ENCODE measurements around the gene ATP2C2. TPM values are rescaled to one million over a fixed set of nuclear protein-coding genes. Genes with fewer than 3 reads are reported as not detected.
"Not testable (repeated sequence)": the region's sequence is repeated elsewhere in the genome, so short reads cannot be mapped to it uniquely, and the experiment has no call there.

The ATP2C2 gene
- total RNA-seq, 1 donor from 2014 or later: not detected

GRCh38 chr16:84448444-84448843 lies 80.1 kb downstream of the ATP2C2 start:
- TF ChIP-seq, protein P1, sequence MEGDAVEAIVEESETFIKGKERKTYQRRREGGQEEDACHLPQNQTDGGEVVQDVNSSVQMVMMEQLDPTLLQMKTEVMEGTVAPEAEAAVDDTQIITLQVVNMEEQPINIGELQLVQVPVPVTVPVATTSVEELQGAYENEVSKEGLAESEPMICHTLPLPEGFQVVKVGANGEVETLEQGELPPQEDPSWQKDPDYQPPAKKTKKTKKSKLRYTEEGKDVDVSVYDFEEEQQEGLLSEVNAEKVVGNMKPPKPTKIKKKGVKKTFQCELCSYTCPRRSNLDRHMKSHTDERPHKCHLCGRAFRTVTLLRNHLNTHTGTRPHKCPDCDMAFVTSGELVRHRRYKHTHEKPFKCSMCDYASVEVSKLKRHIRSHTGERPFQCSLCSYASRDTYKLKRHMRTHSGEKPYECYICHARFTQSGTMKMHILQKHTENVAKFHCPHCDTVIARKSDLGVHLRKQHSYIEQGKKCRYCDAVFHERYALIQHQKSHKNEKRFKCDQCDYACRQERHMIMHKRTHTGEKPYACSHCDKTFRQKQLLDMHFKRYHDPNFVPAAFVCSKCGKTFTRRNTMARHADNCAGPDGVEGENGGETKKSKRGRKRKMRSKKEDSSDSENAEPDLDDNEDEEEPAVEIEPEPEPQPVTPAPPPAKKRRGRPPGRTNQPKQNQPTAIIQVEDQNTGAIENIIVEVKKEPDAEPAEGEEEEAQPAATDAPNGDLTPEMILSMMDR (IDR thresholded peaks at IDR 0.05): no peak
- Histone ChIP-seq H3K4me1 (no peaks in the 10 kb centered on the region), H3K4me3 (no peak overlapping the region), H3K36me3 (no peaks in the 10 kb centered on the region), H3K9me3 (no peaks in the 10 kb centered on the region), H3K27ac (no peak overlapping the region), H3K27me3 (no peaks in the 10 kb centered on the region)
- no peak for DNase-seq (ENCODE audit: low spot score in 2 of 2)
- intact Hi-C loops (cut with DNase I): no loop called here

- no peaks in the 10 kb centered on the region for H3K36me3 ChIP-seq
Measured at GRCh38 chr16:84449156-84450140, 81.1 kb downstream of the ATP2C2 start.

DNA sequence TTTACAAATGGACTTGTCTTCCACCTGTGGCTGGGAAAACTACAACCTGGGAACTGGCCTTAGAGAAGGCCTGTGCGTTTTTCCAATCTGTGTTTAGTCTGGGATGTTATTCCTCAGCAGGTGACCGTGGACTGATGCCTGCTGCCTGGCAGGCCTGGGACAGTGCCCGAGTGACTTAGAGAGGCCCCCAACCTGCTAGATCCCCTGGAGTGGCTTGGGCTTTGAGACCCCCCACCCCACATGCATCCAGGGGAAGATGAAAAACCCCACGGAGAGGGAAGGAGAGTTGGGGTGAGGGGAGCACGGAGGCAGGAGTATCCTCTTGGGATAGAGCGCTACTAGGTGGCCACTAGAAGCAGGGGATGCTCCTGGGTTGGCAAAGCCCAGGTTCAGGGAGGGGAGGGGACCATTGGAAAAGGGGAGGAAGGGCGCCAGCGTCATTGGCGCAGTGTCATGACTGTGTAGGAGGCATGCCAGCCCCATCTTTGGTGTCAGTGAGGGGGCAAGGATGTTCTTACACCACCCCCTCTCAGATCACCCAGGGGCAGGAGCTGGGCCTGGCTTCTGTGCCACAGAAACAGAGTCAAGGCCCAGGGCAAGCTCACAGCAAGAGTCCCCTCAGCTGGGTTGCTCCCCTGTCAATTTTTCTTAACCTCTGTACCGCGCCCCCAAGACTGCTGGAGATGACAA lies 82.0 kb downstream of the ATP2C2 start:
- intact Hi-C loops (cut with DNase I): no loop called here
- DNase-seq (ENCODE audit: low spot score in 2 of 2): no peak

More at GRCh38 chr16:84449156-84450140, 81.1 kb downstream of the ATP2C2 start:
- TF ChIP-seq, protein P1 (IDR thresholded peaks at IDR 0.05): no peak
- Histone ChIP-seq H3K4me3 (no peak overlapping the region), H3K27me3 (no peaks in the 10 kb centered on the region), H3K9me3 (no peaks in the 10 kb centered on the region), H3K4me1 (no peaks in the 10 kb centered on the region), H3K27ac (no peak overlapping the region)
- DNase-seq (ENCODE audit: low spot score in 2 of 2): no peak
- intact Hi-C loops (cut with DNase I): no loop called here

GRCh38 chr16:84451010-84451676 lies 82.8 kb downstream of the ATP2C2 start:
- DNase-seq (ENCODE audit: low spot score in 2 of 2); H3K9me3 ChIP-seq; intact Hi-C loops (cut with DNase I); H3K27me3 ChIP-seq; H3K4me3 ChIP-seq; H3K36me3 ChIP-seq; H3K27ac ChIP-seq; H3K4me1 ChIP-seq: not testable (repeated sequence)

More for the DNA sequence above, 82.0 kb downstream of the ATP2C2 start:
- TF ChIP-seq, protein P1 (IDR thresholded peaks at IDR 0.05): no peak
- Histone ChIP-seq H3K4me1 (no peaks in the 10 kb centered on the region), H3K4me3 (no peak overlapping the region), H3K27ac (no peak overlapping the region), H3K27me3 (no peaks in the 10 kb centered on the region), H3K9me3 (no peaks in the 10 kb centered on the region), H3K36me3 (no peaks in the 10 kb centered on the region)

- H3K27me3 ChIP-seq: no peaks in the 10 kb centered on the region
- no peaks in the 10 kb centered on the region for H3K9me3 ChIP-seq
- intact Hi-C loops (cut with DNase I): no loop called here
- no peak overlapping the region for H3K4me3 ChIP-seq
- no peak for DNase-seq (ENCODE audit: low spot score in 2 of 2)
- H3K27ac ChIP-seq: no peak overlapping the region
- H3K4me1 ChIP-seq: no peaks in the 10 kb centered on the region
- TF ChIP-seq, protein P1 (IDR thresholded peaks at IDR 0.05): no peak
- H3K36me3 ChIP-seq: no peaks in the 10 kb centered on the region
Measured at GRCh38 chr16:84451781-84452180, 83.4 kb downstream of the ATP2C2 start.

Measured in ascending aorta (tissue), 2 donors.